ENCODE measurements around the gene ADH6.
"Not testable (repeated sequence)": the region's sequence is repeated elsewhere in the genome, so short reads cannot be mapped to it uniquely, and the experiment has no call there.

The ADH6 gene

DNA sequence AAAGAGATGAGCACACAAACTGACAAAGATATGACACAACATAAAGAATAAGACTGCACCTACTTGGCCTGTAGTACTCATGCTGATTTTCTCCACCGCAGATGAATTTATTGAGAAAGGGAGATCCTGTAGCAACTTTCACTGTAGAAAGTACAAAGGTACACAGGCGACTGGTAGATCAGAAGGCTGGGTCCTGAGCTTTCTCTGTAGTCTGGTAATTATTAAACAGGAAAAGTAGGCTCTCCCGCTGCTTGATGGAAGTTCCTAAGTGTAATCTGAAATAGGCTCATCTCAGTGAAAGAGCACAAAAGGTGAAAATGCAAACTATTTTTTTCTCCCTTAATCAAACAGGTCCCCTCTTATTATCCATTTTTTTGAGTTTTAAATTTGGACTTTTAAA is at the start of gene ADH6:
Gene ADH6 (minus strand): TSS at position 175 of the 400 bp plus-strand sequence. CDS start 94 bp downstream, at position 81.
- DNase-seq (ENCODE audit: low read depth, low spot score): no peak

DNA sequence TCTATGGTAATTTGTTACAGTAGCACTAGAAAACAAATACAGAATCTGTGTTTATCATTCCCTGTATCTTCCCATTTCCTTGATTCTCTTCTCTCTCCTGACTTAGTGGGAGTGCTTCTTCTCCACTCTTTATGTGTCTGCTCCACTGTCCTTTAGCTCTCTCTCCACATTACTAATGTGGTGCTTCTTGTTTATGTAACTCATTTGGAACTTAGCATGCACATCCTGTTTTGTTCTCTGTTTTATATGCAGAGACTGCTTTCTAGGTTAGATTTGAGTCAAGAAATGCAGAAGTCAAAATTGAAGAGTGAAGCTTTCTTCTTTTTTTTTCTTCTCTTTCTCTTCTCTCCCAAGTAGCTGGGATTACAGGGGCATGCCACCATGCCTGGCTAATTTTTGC is 45.9 kb upstream of the ADH6 start:
- no peak for DNase-seq (ENCODE audit: low read depth, low spot score)

- DNase-seq (ENCODE audit: low read depth, low spot score): no peak
Measured at GRCh38 chr4:99252746-99253145, 33.7 kb upstream of the ADH6 start.

DNA sequence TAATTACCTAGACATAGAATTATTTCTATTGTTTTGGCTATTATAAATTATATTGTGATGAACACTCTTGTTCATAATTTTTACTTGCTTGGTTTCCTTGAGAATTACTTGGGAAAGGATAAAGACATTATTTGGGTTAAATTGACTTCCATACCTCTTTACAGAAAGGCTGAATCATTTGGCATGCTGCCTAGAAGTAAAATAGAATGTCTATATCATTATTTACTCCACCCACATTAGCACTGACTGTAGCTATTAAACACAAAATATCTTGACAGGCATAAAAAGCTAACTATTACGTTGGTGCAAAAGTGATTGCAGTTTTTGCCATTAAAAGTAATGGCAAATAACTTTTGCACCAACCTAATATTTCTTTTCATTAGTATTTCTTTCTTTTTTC is 29.7 kb upstream of the ADH6 start:
- no peak for DNase-seq (ENCODE audit: low read depth, low spot score)

DNA sequence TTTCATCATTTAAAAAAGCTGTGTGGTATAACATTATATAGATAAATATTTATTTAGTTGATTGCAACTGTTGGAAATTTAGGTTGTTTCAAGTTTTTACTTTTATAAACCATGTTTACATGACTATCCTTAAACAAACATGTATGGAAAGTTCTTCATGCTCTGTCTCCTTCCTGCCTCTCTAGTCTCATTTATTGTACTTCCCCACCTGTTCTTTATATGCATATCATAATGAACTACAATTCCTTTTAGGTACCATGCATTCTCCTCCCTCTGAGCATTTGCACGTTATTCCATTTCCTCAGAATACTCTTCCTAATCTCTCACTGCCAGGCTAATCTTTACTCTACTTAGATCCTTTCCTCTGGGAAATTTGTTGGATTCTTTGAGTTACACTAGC is 16.9 kb upstream of the ADH6 start:
- no peak for DNase-seq (ENCODE audit: low read depth, low spot score)

DNA sequence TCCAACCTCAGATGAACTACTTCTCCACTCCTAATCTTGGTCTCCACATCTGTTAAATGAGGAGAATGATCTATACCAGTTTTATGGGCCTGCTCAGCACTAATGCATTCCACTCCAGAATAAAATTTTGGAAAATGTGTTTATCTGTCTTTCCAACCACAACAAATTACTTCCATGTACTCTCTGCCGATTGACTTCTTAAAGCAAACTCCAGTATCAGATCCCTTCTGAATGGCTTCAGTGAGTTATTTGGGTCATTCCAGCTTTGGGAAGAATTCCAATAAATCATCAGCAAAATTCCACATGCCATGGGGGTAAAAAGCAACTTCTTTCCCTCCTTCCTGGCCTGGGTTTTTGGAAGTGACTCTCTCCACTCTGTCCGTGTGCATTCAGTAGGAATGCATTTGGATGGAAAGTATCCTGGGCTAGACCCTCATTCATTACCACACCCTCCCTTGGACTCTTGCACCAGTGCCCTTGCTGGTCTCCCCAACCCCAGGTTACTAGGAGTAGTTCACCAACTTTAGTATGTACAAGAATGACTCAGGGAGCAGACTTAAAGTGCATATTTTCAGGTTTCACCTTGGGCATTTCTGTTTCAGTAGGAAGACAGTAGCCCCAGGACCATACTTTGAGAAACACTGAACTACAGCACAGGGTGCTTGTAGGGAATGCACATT is 15.4 kb upstream of the ADH6 start:
- no peak for DNase-seq (ENCODE audit: low read depth, low spot score)

DNA sequence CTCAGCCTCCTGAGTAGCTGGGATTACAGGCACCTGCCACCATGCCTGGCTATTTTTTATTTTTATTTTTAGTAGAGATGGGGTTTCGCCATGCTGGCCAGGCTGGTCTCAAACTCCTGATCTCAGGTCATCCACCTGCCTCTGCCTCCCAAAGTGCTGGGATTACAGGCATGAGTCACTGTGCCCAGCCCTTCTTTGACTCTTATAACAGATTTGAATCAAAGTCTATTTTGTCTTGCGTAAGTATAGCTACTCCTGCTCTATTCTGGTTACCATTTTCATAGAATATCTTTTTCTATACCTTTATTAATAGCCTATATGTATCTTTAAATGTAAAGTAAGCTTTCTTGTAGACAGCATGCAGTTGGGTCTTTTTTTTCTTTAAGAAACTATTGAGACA is 14.4 kb upstream of the ADH6 start:
- not testable (repeated sequence) for DNase-seq (ENCODE audit: low read depth, low spot score)

DNA sequence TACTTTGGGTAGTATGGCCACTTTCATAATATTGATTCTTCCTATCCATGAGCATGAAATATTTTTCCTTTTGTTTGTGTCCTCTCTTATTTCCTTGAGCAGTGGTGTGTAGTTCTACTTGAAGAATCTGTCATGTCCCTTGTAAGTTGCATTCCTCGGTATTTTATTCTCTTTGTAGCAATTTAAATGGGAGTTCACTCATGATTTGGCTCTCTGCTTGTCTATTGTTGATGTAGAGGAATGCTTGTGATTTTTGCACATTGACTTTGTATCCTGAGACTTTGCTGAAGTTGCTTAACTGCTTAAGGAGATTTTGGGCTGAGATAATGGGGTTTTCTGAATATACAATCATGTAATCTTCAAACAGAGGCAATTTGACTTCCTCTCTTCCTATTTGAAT is 9.7 kb upstream of the ADH6 start:
- not testable (repeated sequence) for DNase-seq (ENCODE audit: low read depth, low spot score)

GRCh38 chr4:99227646-99228045 is 8.6 kb upstream of the ADH6 start:
- DNase-seq (ENCODE audit: low read depth, low spot score): not testable (repeated sequence)

- DNase-seq (ENCODE audit: low read depth, low spot score): no peak
Measured at GRCh38 chr4:99221980-99222379, 2.9 kb upstream of the ADH6 start.

DNA sequence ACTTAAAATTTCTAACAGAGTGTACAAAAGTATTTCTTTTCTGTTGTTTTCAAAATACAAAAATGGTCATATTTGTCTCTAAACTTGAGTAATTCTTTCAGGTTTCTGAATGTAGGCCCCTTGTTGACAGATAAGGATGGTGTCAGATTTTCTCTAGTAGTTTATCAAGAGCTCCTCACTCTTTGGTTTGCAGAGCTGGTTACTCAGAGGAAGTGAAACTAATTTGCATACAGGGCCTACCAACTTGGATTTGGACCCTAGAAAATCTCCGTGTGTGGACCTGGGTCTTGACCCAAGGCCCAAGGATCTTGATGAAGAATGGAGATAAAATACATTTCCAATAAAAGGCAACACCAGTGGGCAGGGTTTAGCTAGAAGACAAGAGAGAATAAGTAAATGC is 433 bp upstream of the ADH6 start:
- no peak for DNase-seq (ENCODE audit: low read depth, low spot score)

- no peak for DNase-seq (ENCODE audit: low read depth, low spot score)
Measured at GRCh38 chr4:99215521-99215920, 3.5 kb downstream of the ADH6 start.

- no peak for DNase-seq (ENCODE audit: low read depth, low spot score)
Measured at GRCh38 chr4:99210789-99211188, 8.3 kb downstream of the ADH6 start.

GRCh38 chr4:99209671-99210070 is 9.4 kb downstream of the ADH6 start:
- DNase-seq (ENCODE audit: low read depth, low spot score): no peak

DNA sequence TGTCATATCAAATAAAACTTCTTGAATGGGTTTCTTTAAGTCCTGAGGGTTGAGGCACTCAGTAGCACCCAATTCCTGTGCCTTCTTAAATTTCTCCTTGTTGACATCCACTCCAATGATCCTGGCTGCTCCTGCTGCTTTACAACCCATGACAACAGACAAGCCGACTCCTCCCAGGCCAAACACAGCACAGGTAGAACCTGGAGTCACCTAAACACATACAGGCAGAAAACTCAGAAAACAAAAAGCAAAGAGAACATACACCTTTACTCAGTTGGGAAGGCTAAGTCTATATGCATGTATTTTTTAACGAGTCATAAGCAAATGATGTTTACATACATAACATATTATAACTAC is 10.3 kb downstream of the ADH6 start:
- DNase-seq (ENCODE audit: low read depth, low spot score): no peak

GRCh38 chr4:99207911-99208718 is 10.9 kb downstream of the ADH6 start:
- no peak for DNase-seq (ENCODE audit: low read depth, low spot score)

DNA sequence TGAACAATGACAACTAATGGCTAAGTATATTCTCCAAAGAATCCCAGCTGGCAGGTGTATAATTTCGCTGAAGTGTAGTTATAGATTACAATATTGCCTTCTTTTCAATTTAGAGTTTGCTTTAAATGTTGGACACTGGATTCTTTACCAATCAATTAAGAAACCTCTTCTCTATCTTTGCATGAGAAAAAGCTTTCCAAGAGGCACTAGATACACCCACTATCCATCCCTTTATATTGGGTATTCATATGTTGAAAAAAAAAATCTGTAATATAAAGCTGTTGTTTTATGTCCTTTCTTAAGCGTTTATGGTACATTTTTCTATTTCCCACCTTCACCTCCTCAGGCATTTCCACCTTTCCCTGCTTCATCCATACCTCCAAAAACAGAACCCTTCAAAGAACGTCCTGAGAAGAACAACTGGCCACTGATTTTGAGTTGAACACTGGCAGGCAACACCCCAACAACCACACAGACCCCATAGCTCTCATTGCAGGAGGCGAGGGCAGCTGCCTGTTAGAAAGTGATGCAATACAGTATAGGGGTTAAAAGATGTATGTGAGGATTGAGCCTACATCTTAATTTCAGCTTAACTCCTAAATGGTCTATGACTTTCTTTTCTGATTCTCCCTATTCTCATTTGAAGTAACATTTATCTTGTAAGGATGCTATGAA is 11.8 kb downstream of the ADH6 start:
- no peak for DNase-seq (ENCODE audit: low read depth, low spot score)

DNA sequence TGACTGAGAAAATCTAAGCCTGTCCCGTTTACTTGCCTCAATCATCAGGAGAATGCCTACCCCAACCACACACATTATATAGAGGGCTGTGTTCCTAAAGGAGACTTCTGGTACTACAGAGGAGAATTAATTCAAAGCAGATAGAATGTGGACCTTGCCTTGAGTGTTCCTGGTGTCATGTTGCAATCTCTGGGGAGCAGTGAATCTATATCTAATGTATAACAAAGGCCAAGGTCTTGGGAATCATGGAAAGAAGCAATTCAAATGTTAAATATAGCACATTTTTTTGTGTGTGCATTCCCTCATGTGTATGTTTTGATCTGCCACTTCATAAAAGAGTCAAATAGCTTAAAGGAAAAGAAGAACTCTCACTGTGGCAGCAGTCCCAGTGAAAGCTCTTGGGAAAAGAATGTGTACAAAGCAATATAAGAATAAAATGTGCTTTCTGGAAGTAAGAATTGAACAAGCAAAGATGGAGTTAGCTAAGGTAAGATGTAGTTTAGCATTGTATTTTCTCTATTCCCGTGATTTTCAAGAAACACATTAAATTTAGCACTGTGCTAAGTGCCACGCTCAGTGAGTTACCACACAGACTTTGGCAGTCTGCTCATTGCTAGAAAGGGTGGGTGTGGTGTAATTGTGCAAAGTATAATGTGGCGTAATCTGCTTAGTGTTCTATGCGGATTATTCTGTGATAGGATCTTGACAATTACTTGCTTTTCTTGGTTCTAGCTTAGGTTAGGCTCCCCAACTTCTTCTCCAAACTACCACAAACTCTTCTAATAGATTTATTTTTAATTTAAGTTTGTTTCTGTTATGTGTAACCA is 13.7 kb downstream of the ADH6 start:
- DNase-seq (ENCODE audit: low read depth, low spot score): no peak

GRCh38 chr4:99202536-99202935 is 16.5 kb downstream of the ADH6 start:
- DNase-seq (ENCODE audit: low read depth, low spot score): no peak

GRCh38 chr4:99202094-99202493 is 17.0 kb downstream of the ADH6 start:
- no peak for DNase-seq (ENCODE audit: low read depth, low spot score)

- DNase-seq (ENCODE audit: low read depth, low spot score): no peak
Measured at GRCh38 chr4:99201690-99202089, 17.4 kb downstream of the ADH6 start.

DNA sequence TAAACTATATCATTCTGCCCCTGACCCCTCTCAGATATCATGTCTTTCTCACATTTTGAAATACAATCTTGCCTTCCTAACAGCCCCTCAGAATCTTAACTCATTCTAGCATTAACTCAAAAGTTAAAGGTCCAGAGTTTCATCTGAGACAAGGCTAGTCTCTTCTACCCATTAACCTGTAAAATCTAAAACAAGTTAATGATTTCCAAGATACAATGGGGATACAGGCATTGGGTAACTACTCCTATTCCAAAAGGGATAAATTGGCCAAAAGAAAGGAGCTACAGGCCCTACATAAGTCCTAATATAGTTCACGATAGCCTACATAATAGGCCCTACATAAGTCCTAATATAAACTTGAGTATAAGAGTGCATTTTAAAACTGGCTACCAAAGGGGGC is 18.9 kb downstream of the ADH6 start:
- no peak for DNase-seq (ENCODE audit: low read depth, low spot score)

Data from brain pericyte (primary cell).